Hepatocyte (in vitro differentiated cells): Measurements from ENCODE around the gene ZNF558. TPM values are rescaled to one million over a fixed set of nuclear protein-coding genes. Genes with fewer than 3 reads are reported as not detected.
"Not testable (repeated sequence)": the region's sequence is repeated elsewhere in the genome, so short reads cannot be mapped to it uniquely, and the experiment has no call there.

Source experiments
- DNase-seq: peaks from one replicate; pipeline ENCODE4 v3.0.0-alpha.2; 2016; ENCODE audit warnings: low spot score
- H2AFZ ChIP-seq: fragments of 200-600 bp; sonication (generic); 2 replicates; pipeline ENCODE4 v1.6.0; 2016; ENCODE audit warnings: antibody characterized with exemption, mild to moderate bottlenecking
- H3K27ac ChIP-seq: fragments of 200-600 bp; sonication (generic); 2 replicates; pipeline ENCODE4 v1.5.1; 2016; ENCODE audit warnings: mild to moderate bottlenecking
- H3K27me3 ChIP-seq: fragments of 200-600 bp; sonication (generic); 2 replicates; pipeline ENCODE4 v1.6.1; 2016
- H3K36me3 ChIP-seq: fragments of 200-600 bp; sonication (generic); replicated peaks from 2 replicates; pipeline ENCODE4 v1.5.1; 2016; ENCODE audit warnings: low read depth; ENCODE audit not compliant: insufficient read depth
- H3K4me1 ChIP-seq: fragments of 200-600 bp; sonication (generic); 2 replicates; pipeline ENCODE4 v1.5.1; 2016; ENCODE audit warnings: mild to moderate bottlenecking, moderate library complexity; ENCODE audit not compliant: insufficient read depth
- H3K4me2 ChIP-seq: fragments of 200-600 bp; sonication (generic); 2 replicates; pipeline ENCODE4 v1.6.0; 2016
- H3K4me3 ChIP-seq: fragments of 200-600 bp; sonication (generic); 2 replicates; pipeline ENCODE4 v1.5.1; 2016; ENCODE audit warnings: mild to moderate bottlenecking
- H3K79me2 ChIP-seq: fragments of 200-600 bp; sonication (generic); 2 replicates; pipeline ENCODE4 v1.6.0; 2017; ENCODE audit warnings: mild to moderate bottlenecking
- H3K9me2 ChIP-seq: fragments of 200-600 bp; sonication (generic); replicated peaks from 2 replicates; pipeline ENCODE4 v1.6.0; 2017; ENCODE audit warnings: mild to moderate bottlenecking; ENCODE audit not compliant: insufficient read depth
- H3K9me3 ChIP-seq: fragments of 200-600 bp; sonication (generic); 2 replicates; pipeline ENCODE4 v1.5.1; 2016; ENCODE audit warnings: low read depth, mild to moderate bottlenecking
- H4K20me1 ChIP-seq: fragments of 200-600 bp; sonication (generic); 2 replicates; pipeline ENCODE4 v1.6.0; 2016; ENCODE audit warnings: mild to moderate bottlenecking; ENCODE audit not compliant: insufficient read depth, poor library complexity, severe bottlenecking
- CTCF ChIP-seq: fragments of 200-600 bp; sonication (generic); IDR thresholded peaks from 2 replicates; pipeline ENCODE4 v1.5.1; 2016; ENCODE audit warnings: antibody characterized with exemption, mild to moderate bottlenecking; ENCODE audit not compliant: poor library complexity
- EZH2 ChIP-seq: fragments of 200-600 bp; sonication (generic); IDR thresholded peaks from 2 replicates; pipeline ENCODE4 v1.6.1; 2016; ENCODE audit warnings: antibody characterized with exemption, mild to moderate bottlenecking, borderline replicate concordance
- EZH2phosphoT487 ChIP-seq: fragments of 200-600 bp; sonication (generic); IDR thresholded peaks from one replicate; pipeline ENCODE4 v1.6.1; 2018; ENCODE audit warnings: antibody characterized with exemption, mild to moderate bottlenecking, low read depth, moderate library complexity; ENCODE audit not compliant: unreplicated experiment, severe bottlenecking
- WGBS: methylation state at CpG from one replicate; pipeline ENCODE4 v1.1.6; 2016; ENCODE audit warnings: low lambda C conversion rate; ENCODE audit errors: missing lambda C conversion rate; 5-methylcytosine and 5-hydroxymethylcytosine counted together
- polyA plus RNA-seq: library from polyadenylated mRNA; unstranded; fragments of >200 nt; fragmentation: Nextera tagmentation; extraction: Ambion mirVana; gene quantifications from 2 replicates; pipeline ENCODE4 v1.2.1, GENCODE V29; 2016
- small RNA-seq: library from RNA; depleted of rRNA; stranded (forward); fragments of <200 nt; gene quantifications from one replicate; pipeline ENCODE3, GENCODE V24; 2014
- total RNA-seq: library from RNA; depleted of rRNA; stranded (reverse); fragments of >200 nt; gene quantifications from 2 replicates; pipeline ENCODE4 v1.2.3, GENCODE V29; 2014

Gene ZNF558
- total and polyA plus RNA-seq, 2 experiments from 2014 or later, result 25.1 to 31.0 TPM

DNA sequence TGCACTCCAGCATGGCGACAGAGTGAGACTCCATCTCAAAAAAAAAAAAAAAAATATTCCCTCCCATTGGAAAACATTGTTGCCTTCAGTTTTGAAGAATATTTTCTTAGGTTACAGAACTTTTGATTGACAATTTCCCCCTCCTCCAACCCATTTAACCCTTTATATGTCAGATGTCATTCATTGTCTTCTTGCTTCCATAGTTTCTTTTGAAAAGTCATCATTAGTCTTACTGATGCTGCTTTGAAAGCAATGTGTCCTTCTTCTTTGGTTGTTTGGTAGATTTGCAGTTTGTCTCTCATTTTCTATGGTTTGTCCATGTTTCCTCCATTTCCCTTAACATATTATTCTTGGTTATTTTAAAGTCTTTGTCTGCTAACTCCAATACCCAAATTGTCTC is 25.4 kb downstream of the ZNF558 start:
- peaks cover 59% of the 10 kb centered on the region for H3K9me3 ChIP-seq
- no peaks in the 10 kb centered on the region for H3K79me2 ChIP-seq
- no peak overlapping the region for H3K27ac ChIP-seq
- TF ChIP-seq EZH2phosphoT487 (no peak), CTCF (no peak), EZH2 (no peak)
- H3K4me1 ChIP-seq, result no peaks in the 10 kb centered on the region
- H3K27me3 ChIP-seq, result no peaks in the 10 kb centered on the region
- no peak overlapping the region for H3K4me3 ChIP-seq
- H3K4me2 ChIP-seq, result no peak overlapping the region
- no peaks in the 10 kb centered on the region for H4K20me1 ChIP-seq
- 100% methylated on average over 1 of the region's 1 CpG for WGBS
- no peak overlapping the region for H2AFZ ChIP-seq
- peaks cover 26% of the 10 kb centered on the region for H3K36me3 ChIP-seq
- no peaks in the 10 kb centered on the region for H3K9me2 ChIP-seq
- DNase-seq, result no peak

DNA sequence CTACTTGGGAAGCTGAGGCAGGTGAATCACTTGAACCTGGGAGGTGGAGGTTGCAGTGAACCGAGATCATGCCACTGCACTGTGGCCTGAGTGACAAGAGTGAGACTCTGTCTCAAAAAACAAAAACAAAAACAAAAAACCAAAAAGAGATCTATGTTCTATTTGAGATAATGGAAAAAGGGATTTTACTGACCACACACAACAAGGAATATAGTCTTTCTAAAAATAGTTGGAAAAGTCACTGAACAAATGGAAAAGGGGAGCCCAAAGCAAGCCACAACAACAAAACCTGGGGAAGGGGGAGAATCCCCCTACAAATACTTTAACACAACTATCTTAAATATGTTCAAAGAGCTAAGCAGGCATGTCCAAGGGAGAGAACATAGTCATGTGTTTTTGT is 37.3 kb downstream of the ZNF558 start:
- Histone ChIP-seq H3K4me3 (no peak overlapping the region), H3K79me2 (no peaks in the 10 kb centered on the region), H3K36me3 (no peaks in the 10 kb centered on the region), H4K20me1 (no peaks in the 10 kb centered on the region), H3K4me2 (no peak overlapping the region), H3K27me3 (no peaks in the 10 kb centered on the region), H3K27ac (no peak overlapping the region), H3K4me1 (no peaks in the 10 kb centered on the region), H3K9me3 (no peaks in the 10 kb centered on the region), H3K9me2 (no peaks in the 10 kb centered on the region), H2AFZ (no peak overlapping the region)
- TF ChIP-seq CTCF (no peak), EZH2 (no peak), EZH2phosphoT487 (no peak)
- no peak for DNase-seq
- 61% methylated on average over 1 of the region's 1 CpG for WGBS

- not testable (repeated sequence) for H3K36me3 ChIP-seq, DNase-seq, H3K4me3 ChIP-seq, H3K79me2 ChIP-seq, H3K27ac ChIP-seq, H2AFZ ChIP-seq, H3K27me3 ChIP-seq, H3K9me2 ChIP-seq, H3K4me2 ChIP-seq, H3K9me3 ChIP-seq, H3K4me1 ChIP-seq, H4K20me1 ChIP-seq
- 98% methylated on average over 5 of the region's 12 CpGs for WGBS
These were observed 58.5 kb downstream of the ZNF558 start for GRCh38 chr19:8773587-8773986.

DNA sequence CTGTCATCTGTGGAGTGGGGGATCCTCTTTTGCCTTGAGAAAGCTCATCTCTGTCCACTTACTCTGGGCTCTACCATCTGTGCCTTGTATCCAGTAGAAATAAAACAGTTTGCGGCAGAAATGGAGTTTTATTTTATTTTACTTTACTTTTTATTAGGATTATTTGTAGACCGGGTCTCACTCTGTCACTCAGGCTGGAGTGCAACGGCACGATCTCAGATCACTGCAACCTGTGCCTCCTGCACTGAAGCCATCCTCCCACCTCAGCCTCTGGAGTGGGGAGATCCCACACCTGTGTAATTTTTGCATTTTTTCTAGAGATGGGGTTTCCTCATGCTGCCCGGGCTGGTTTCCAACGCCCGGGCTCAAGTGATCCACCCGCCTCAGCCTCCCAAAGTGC is 62.8 kb downstream of the ZNF558 start:
- not testable (repeated sequence) for H3K36me3 ChIP-seq, H3K27ac ChIP-seq, H3K4me3 ChIP-seq, H3K9me2 ChIP-seq, H3K9me3 ChIP-seq, H3K4me1 ChIP-seq, DNase-seq, H3K27me3 ChIP-seq, H3K4me2 ChIP-seq, H2AFZ ChIP-seq, H4K20me1 ChIP-seq, H3K79me2 ChIP-seq
- 86% methylated on average over 3 of the region's 8 CpGs for WGBS

DNA sequence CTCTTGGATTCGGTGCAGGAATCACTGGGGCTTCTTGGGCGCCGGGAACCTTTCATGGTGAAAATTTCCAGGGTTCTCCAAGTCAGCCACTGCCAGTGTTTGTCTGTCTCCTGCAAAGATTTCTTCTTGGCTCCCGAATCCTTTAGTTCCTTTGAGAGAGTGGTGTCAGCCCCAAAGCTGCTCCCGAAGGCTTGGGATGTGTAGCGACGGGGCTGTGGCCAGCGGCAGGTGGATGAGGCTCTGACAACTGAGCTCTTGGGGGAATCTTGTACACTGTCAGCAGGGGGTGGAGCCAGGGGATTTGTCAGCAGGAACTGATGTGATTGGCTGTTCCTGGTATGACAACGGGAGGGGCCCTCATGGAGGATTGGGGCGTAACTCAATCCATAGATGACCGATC is 64.8 kb downstream of the ZNF558 start:
- H2AFZ ChIP-seq, H3K36me3 ChIP-seq, H3K4me1 ChIP-seq, H3K9me3 ChIP-seq, H3K27me3 ChIP-seq, H4K20me1 ChIP-seq, H3K79me2 ChIP-seq, H3K27ac ChIP-seq, H3K9me2 ChIP-seq, DNase-seq, H3K4me3 ChIP-seq, H3K4me2 ChIP-seq: not testable (repeated sequence)
- WGBS, result 87% methylated on average over 5 of the region's 11 CpGs

Small RNA genes lying within 50 kb of the gene (small RNA-seq; reads per million reads assigned to genes)
- gene AC012616.1, result not detected

Other genes starting within 250 kb of the ZNF558 start
- 22.1 and 31.9 TPM in 2 replicates for gene ADAMTS10, start 221.6 kb downstream of the ZNF558 start, total RNA-seq
- gene ADAMTS10, start 221.6 kb downstream of the ZNF558 start, polyA plus RNA-seq, result 15.8 and 28.5 TPM in 2 replicates
- not detected in 2 replicates for gene NFILZ, start 201.7 kb downstream of the ZNF558 start, total RNA-seq
- not detected in 2 replicates for gene NFILZ, start 201.7 kb downstream of the ZNF558 start, polyA plus RNA-seq
- not detected in 2 replicates for gene ACTL9, start 133.5 kb downstream of the ZNF558 start, total RNA-seq
- gene ACTL9, start 133.5 kb downstream of the ZNF558 start, polyA plus RNA-seq, result not detected in 2 replicates
- not detected in 2 replicates for gene OR2Z1, start 110.7 kb downstream of the ZNF558 start, total RNA-seq
- not detected in 2 replicates for gene OR2Z1, start 110.7 kb downstream of the ZNF558 start, polyA plus RNA-seq
- not detected in 2 replicates for gene MBD3L1, start 73 bp upstream of the ZNF558 start, total RNA-seq
- not detected in 2 replicates for gene MBD3L1, start 73 bp upstream of the ZNF558 start, polyA plus RNA-seq
- 2.5 and 3.2 TPM in 2 replicates for gene MUC16, start 178.1 kb upstream of the ZNF558 start, total RNA-seq
- gene MUC16, start 178.1 kb upstream of the ZNF558 start, polyA plus RNA-seq, result 1.3 and 5.6 TPM in 2 replicates